GM18858 (cell line): ENCODE measurements around the gene ELF1.
"Not testable (repeated sequence)": the region's sequence is repeated elsewhere in the genome, so short reads cannot be mapped to it uniquely, and the experiment has no call there.

ENCODE experiments used
- ATAC-seq: cut with Tn5 transposase; IDR thresholded peaks from one replicate; pipeline ENCODE4 v1.9.1; 2021; ENCODE audit not compliant: unreplicated experiment

The ELF1 gene

DNA sequence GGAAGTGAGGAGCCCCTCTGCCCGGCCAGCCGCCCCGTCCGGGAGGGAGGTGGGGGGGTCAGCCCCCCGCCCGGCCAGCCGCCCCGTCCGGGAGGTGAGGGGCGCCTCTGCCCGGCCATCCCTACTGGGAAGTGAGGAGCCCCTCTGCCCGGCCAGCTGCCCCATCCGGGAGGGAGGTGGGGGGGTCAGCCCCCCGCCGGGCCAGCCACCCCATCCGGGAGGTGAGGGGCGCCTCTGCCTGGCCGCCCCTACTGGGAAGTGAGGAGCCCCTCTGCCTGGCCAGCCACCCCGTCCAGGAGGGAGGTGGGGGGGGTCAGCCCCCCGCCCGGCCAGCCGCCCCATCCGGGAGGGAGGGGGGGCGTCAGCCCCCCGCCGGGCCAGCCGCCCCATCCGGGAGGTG, 118.5 kb downstream of the ELF1 start:
- ATAC-seq: not testable (repeated sequence)

DNA sequence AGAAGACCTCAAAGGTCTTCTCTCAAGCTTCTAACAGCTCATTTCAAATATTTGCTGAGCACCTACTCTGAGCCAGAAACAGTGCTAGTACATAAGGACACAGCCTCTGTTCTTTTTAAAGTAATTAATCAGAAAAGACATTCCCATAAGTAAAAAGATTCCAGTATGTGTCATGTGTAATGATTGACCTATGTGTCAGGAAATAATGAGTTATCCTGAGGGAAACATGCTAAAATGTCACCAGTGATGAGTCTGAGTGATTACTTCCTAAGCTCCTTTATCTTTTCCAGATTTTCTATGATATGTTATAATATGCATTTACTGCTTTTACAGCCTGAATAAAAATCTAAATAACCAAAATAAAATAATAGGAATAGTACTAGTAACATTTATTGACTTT, 122.1 kb downstream of the ELF1 start:
- no peak for ATAC-seq

DNA sequence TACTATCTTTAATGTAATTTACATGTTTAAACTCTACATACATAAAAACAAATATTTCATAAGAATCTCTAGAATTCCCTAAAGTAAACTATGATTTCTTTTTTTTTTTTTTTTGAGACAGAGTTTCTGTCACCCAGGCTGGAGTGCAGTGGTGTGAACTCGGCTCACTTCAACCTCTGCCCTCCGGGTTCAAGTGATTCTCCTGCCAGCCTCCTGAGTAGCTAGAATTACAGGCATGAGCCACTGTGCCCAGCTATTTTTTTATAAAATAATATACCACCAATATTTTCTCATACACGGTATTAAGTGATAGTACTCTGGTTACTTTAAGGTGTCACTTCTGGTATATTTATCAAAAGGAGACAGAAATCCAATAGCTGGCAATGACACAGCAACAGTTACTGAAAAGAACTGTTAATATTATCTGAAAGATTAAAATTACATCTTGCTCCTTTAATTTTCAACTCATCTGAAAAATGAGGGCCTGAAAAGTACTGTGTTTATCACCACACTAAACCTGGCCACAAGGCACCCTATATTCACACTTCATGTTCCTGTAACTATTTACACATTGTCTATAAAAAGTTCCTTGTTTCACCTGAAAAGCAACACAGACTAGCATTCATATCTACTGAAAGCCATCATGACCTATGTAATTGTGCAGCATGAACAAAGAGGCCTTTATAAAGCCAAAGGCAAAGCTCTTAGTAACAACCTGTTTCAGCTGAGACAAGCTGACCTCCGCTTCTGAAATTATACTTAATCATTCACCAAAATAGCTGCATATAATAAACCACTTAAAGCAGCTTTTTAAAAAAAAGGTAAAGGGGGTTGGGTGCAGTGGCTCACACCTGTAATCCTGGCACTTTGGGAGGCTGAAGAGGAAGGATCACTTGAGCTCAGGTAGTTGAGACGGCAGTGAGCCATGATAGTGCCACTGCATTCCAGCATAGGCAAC, 123.6 kb downstream of the ELF1 start:
- ATAC-seq: no peak

DNA sequence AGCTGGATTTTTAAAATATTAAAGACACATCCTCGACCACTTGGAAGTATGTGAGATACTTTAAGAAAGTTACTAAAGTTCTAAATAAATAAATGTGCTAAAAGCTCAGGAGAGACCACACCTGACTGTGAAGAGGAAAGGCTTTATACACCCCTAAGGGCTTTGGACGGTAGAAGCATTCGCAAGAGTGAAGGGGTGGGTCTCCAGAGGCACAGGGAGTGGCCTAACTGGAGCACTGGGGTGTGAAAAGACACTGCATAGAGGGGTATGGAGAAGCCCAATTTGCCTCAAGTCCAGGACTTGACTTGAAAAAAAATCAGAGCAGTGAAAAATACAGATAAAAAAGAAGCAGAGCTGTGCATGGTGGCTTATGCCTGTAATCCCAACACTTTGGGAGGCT, 125.5 kb downstream of the ELF1 start:
- not testable (repeated sequence) for ATAC-seq

DNA sequence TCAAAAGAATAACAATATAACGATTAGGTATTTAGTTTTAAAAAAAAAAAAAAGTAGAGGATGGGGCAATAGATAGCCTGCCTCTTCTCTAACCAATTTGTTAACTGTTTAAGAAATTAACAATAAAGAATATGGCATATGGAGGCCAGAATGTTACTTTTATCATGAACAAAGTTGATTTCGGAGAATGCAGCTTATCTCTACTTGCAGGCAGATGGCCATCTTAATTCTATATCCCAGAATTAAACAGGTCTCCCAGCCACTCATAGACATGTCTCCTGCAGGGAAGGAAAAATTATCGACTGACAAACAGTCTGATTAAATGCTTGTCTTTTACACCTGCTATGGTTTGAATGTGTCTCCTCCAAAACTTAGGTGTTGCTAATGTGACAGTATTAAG, 133.1 kb downstream of the ELF1 start:
- no peak for ATAC-seq

DNA sequence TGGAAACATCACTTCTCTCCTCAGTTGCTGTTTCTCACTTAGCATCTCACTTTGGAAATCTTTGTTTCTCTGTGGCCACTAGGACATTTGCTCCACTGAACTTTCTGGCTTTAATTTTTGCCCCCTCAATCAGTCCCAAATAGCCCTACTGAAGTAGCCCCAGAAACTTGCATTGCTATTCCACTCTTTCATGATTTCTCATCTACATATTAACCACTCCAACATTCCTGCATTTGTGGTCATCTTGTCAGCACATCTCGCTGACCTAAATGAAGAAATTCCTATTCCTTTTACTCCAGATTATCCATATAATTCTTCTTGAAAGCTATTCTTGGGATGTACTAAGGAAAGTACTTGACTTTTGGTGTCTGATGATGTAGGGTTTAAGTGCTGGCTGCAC, 134.9 kb downstream of the ELF1 start:
- not testable (repeated sequence) for ATAC-seq
